ENCODE measurements around the gene NSMF. TPM values are rescaled to one million over a fixed set of nuclear protein-coding genes. Genes with fewer than 3 reads are reported as not detected.

The NSMF gene
- total RNA-seq, 1 donor from 2014 or later, result 20.7 TPM

GRCh38 chr9:137498720-137499150, 39.6 kb upstream of the NSMF start:
- Histone ChIP-seq H3K9me3 (no peaks in the 10 kb centered on the region), H3K36me3 (no peaks in the 10 kb centered on the region), H3K27me3 (ENCODE audit: low read depth) (no peaks in the 10 kb centered on the region), H3K4me3 (no peak overlapping the region), H3K4me1 (no peaks in the 10 kb centered on the region), H3K27ac (no peak overlapping the region)
- DNase-seq (no peak), ATAC-seq (no peak)
- TF ChIP-seq CTCF (IDR thresholded peaks at IDR 0.05), result no peak
- intact Hi-C loops (cut with DNase I), result no loop called here

- no peaks in the 10 kb centered on the region for H3K27me3 ChIP-seq (ENCODE audit: low read depth)
- ATAC-seq (no peak), DNase-seq (peak; percentile 40)
- intact Hi-C loops (cut with DNase I), result no loop called here
- TF ChIP-seq CTCF (IDR thresholded peaks at IDR 0.05), result no peak
- H3K4me1 ChIP-seq, result no peaks in the 10 kb centered on the region
- no peaks in the 10 kb centered on the region for H3K36me3 ChIP-seq
- H3K27ac ChIP-seq, result no peak overlapping the region
- H3K9me3 ChIP-seq, result no peaks in the 10 kb centered on the region
- H3K4me3 ChIP-seq, result no peak overlapping the region
Observed at GRCh38 chr9:137497921-137498719, 39.0 kb upstream of the NSMF start.

- ATAC-seq, result no peak
- H3K9me3 ChIP-seq, result no peaks in the 10 kb centered on the region
- no peaks in the 10 kb centered on the region for H3K27me3 ChIP-seq (ENCODE audit: low read depth)
- H3K4me1 ChIP-seq, result no peaks in the 10 kb centered on the region
- H3K4me3 ChIP-seq, result no peak overlapping the region
- no peak overlapping the region for H3K27ac ChIP-seq
- intact Hi-C loops (cut with DNase I), result no loop called here
- H3K36me3 ChIP-seq, result peaks cover under 1% of the 10 kb centered on the region
- DNase-seq, result no peak
- no peak for TF ChIP-seq CTCF (IDR thresholded peaks at IDR 0.05)
Observed at GRCh38 chr9:137496601-137497375, 37.7 kb upstream of the NSMF start.

GRCh38 chr9:137494550-137495351, 35.6 kb upstream of the NSMF start:
- Histone ChIP-seq H3K27me3 (ENCODE audit: low read depth) (no peaks in the 10 kb centered on the region), H3K4me3 (no peak overlapping the region), H3K27ac (no peak overlapping the region), H3K36me3 (peaks cover 5% of the 10 kb centered on the region), H3K9me3 (no peaks in the 10 kb centered on the region), H3K4me1 (no peaks in the 10 kb centered on the region)
- no peak for DNase-seq
- no peak for ATAC-seq
- intact Hi-C loops (cut with DNase I), result no loop called here
- no peak for TF ChIP-seq CTCF (IDR thresholded peaks at IDR 0.05)

- ATAC-seq (peak; percentile 50 to 57), DNase-seq (no peak)
- Histone ChIP-seq H3K9me3 (no peaks in the 10 kb centered on the region), H3K4me1 (no peaks in the 10 kb centered on the region), H3K36me3 (peaks cover 5% of the 10 kb centered on the region), H3K4me3 (no peak overlapping the region), H3K27ac (no peak overlapping the region), H3K27me3 (ENCODE audit: low read depth) (no peaks in the 10 kb centered on the region)
- no peak for TF ChIP-seq CTCF (IDR thresholded peaks at IDR 0.05)
- intact Hi-C loops (cut with DNase I), result no loop called here
Observed at GRCh38 chr9:137494104-137494544, 35.0 kb upstream of the NSMF start.
